Measurements from ENCODE around the gene EGR1.
"Not testable (repeated sequence)": the region's sequence is repeated elsewhere in the genome, so short reads cannot be mapped to it uniquely, and the experiment has no call there.

EGR1 gene

GRCh38 chr5:138469540-138470321 is 4.5 kb downstream of the EGR1 start:
- no peak overlapping the region for H3K4me3 ChIP-seq (replicated peaks; ENCODE audit: low read depth, low read length)
- no peak for DNase-seq (ENCODE audit: extremely low read depth, low read depth)
- TF ChIP-seq CTCF (IDR thresholded peaks at IDR 0.05; ENCODE audit: low read depth, low read length, missing control alignments), result no peak

- no peak for TF ChIP-seq CTCF (IDR thresholded peaks at IDR 0.05; ENCODE audit: low read depth, low read length, missing control alignments)
- H3K4me3 ChIP-seq (replicated peaks; ENCODE audit: low read depth, low read length), result no peak overlapping the region
- DNase-seq (ENCODE audit: extremely low read depth, low read depth), result no peak
These were observed 5.2 kb downstream of the EGR1 start for GRCh38 chr5:138470322-138471051.

GRCh38 chr5:138471052-138471361 is 5.7 kb downstream of the EGR1 start:
- DNase-seq (ENCODE audit: extremely low read depth, low read depth), result no peak
- TF ChIP-seq CTCF (IDR thresholded peaks at IDR 0.05; ENCODE audit: low read depth, low read length, missing control alignments), result no peak
- H3K4me3 ChIP-seq (replicated peaks; ENCODE audit: low read depth, low read length), result no peak overlapping the region

- H3K4me3 ChIP-seq (replicated peaks; ENCODE audit: low read depth, low read length), result no peak overlapping the region
- TF ChIP-seq CTCF (IDR thresholded peaks at IDR 0.05; ENCODE audit: low read depth, low read length, missing control alignments), result no peak
- no peak for DNase-seq (ENCODE audit: extremely low read depth, low read depth)
These were observed 7.1 kb downstream of the EGR1 start for GRCh38 chr5:138472353-138472752.

GRCh38 chr5:138473151-138473550 is 7.9 kb downstream of the EGR1 start:
- not testable (repeated sequence) for DNase-seq (ENCODE audit: extremely low read depth, low read depth); H3K4me3 ChIP-seq (replicated peaks; ENCODE audit: low read depth, low read length)

- DNase-seq (ENCODE audit: extremely low read depth, low read depth), result no peak
- no peak for TF ChIP-seq CTCF (IDR thresholded peaks at IDR 0.05; ENCODE audit: low read depth, low read length, missing control alignments)
- H3K4me3 ChIP-seq (replicated peaks; ENCODE audit: low read depth, low read length), result no peak overlapping the region
These were observed 11.6 kb downstream of the EGR1 start for GRCh38 chr5:138476918-138477317.

- H3K4me3 ChIP-seq (replicated peaks; ENCODE audit: low read depth, low read length), result no peak overlapping the region
- no peak for TF ChIP-seq CTCF (IDR thresholded peaks at IDR 0.05; ENCODE audit: low read depth, low read length, missing control alignments)
- no peak for DNase-seq (ENCODE audit: extremely low read depth, low read depth)
These were observed 17.4 kb downstream of the EGR1 start for GRCh38 chr5:138482638-138483037.

Data from HFF-Myc (cell line).